ENCODE measurements around the gene TMEM39A.

DNA sequence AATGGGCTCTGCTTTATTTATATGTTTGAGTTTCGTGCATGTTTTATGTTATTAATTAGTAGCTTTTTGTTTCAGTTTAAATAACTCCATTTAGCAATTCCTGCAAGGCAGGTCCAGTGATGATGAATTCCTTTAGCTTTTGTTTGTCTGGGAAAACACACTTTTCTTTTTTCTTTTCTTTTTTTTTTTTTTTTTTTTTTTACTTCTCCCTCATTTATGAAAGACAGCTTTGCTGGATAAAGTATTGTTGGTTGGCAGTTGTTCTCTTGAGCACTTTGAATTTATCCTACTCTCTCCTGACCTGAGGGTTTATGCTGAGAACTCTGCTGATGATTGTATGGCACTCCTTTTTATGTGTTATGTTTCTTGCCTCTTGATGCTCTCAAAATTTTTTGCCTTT lies 35.7 kb downstream of the TMEM39A start:
- no peak for TF ChIP-seq CTCF (conservative IDR thresholded peaks at IDR 0.05 in 1 of 2, IDR thresholded peaks at IDR 0.05 in 1 of 2; ENCODE audit: low read depth in 1 of 2, low read length in 2 of 2)
- no peak for TF ChIP-seq EZH2 (IDR thresholded peaks at IDR 0.05; ENCODE audit: low read length, missing control alignments)
